Vagina (tissue), 2 donors: ENCODE results near the gene RMND1. TPM values are rescaled to one million over a fixed set of nuclear protein-coding genes. Genes with fewer than 3 reads are reported as not detected.
"Not testable (repeated sequence)": the region's sequence is repeated elsewhere in the genome, so short reads cannot be mapped to it uniquely, and the experiment has no call there.

ENCODE experiments used
- DNase-seq, 2 donors: peaks; one replicate each; pipeline ENCODE4 v3.0.0-alpha.2; 2017; ENCODE audit errors: extremely low spot score in 2 of 2
- H3K27ac ChIP-seq: fragments of 200-600 bp; sonication (generic); one replicate; pipeline ENCODE4 v1.5.1; 2019
- H3K27me3 ChIP-seq: fragments of 200-600 bp; sonication (generic); one replicate; pipeline ENCODE4 v1.5.1; 2019
- H3K36me3 ChIP-seq, 2 donors: fragments of 200-600 bp; sonication (generic); one replicate each; pipeline ENCODE4 v1.5.1; 2017 to 2019
- H3K4me1 ChIP-seq: fragments of 200-600 bp; sonication (generic); one replicate; pipeline ENCODE4 v1.5.1; 2019
- H3K4me3 ChIP-seq, 2 donors: fragments of 200-600 bp; sonication (generic); 1 replicate in 1 of 2; 2 replicates in 1 of 2; pipeline ENCODE4 v1.5.1; 2016 to 2019
- H3K9me3 ChIP-seq: fragments of 200-600 bp; sonication (generic); one replicate; pipeline ENCODE4 v1.5.1; 2019
- CTCF ChIP-seq, 3 experiments: fragments of 450-650 bp in 2 of 3; fragments of 200-600 bp in 1 of 3; sonication (generic) in 1 of 3; IDR thresholded peaks; one replicate each; pipeline ENCODE4 v1.5.1; 2017 to 2019; ENCODE audit warnings: antibody characterized with exemption in 3 of 3, mild to moderate bottlenecking in 2 of 3, moderate library complexity in 2 of 3
- POLR2A ChIP-seq, 2 donors: fragments of 450-650 bp; IDR thresholded peaks; one replicate each; pipeline ENCODE4 v1.6.1; 2017; ENCODE audit warnings: antibody characterized with exemption in 2 of 2, mild to moderate bottlenecking in 2 of 2, moderate library complexity in 2 of 2
- POLR2AphosphoS5 ChIP-seq, 2 donors: sonication (generic); formaldehyde crosslinking; IDR thresholded peaks; one replicate each; pipeline ENCODE4 v1.9.0; 2017; ENCODE audit warnings: antibody characterized with exemption in 2 of 2, mild to moderate bottlenecking in 2 of 2, low read depth in 1 of 2; ENCODE audit not compliant: insufficient read depth in 1 of 2
- intact Hi-C: fragments of 100-400 bp; cut with DNase I; formaldehyde crosslinking; loops from one replicate; pipeline ENCODE4 v1.15.1; 2023
- total RNA-seq: library from RNA; depleted of rRNA; stranded (reverse); fragments of >200 nt; gene quantifications from one replicate; pipeline ENCODE4 v1.2.3, GENCODE V29; 2016

RMND1 gene
- total RNA-seq, 1 donor from 2014 or later, result 15.7 TPM

GRCh38 chr6:151384151-151384550 lies 67.8 kb downstream of the RMND1 start:
- DNase-seq, result no peak
- no peaks in the 10 kb centered on the region for H3K36me3 ChIP-seq
- TF ChIP-seq CTCF (IDR thresholded peaks at IDR 0.05) (no peak), POLR2AphosphoS5 (IDR thresholded peaks at IDR 0.05; ENCODE audit: insufficient read depth in 1 of 2, low read depth in 1 of 2) (no peak), POLR2A (IDR thresholded peaks at IDR 0.05) (no peak)
- H3K4me3 ChIP-seq, result no peak overlapping the region
- intact Hi-C loops, result no loop called here
- no peaks in the 10 kb centered on the region for H3K9me3 ChIP-seq
- no peak overlapping the region for H3K27ac ChIP-seq
- peaks cover 20% of the 10 kb centered on the region for H3K4me1 ChIP-seq
- no peaks in the 10 kb centered on the region for H3K27me3 ChIP-seq

- intact Hi-C loops, H3K27me3 ChIP-seq, H3K36me3 ChIP-seq, H3K4me3 ChIP-seq, H3K9me3 ChIP-seq, H3K4me1 ChIP-seq, H3K27ac ChIP-seq, DNase-seq: not testable (repeated sequence)
Measured at GRCh38 chr6:151382631-151383030, 69.3 kb downstream of the RMND1 start.

- peaks cover 8% of the 10 kb centered on the region for H3K4me1 ChIP-seq
- H3K4me3 ChIP-seq, result no peak overlapping the region
- H3K27ac ChIP-seq, result no peak overlapping the region
- intact Hi-C loops, result no loop called here
- TF ChIP-seq POLR2A (IDR thresholded peaks at IDR 0.05) (no peak), CTCF (IDR thresholded peaks at IDR 0.05) (no peak), POLR2AphosphoS5 (IDR thresholded peaks at IDR 0.05; ENCODE audit: insufficient read depth in 1 of 2, low read depth in 1 of 2) (no peak)
- H3K9me3 ChIP-seq, result no peaks in the 10 kb centered on the region
- H3K27me3 ChIP-seq, result no peaks in the 10 kb centered on the region
- H3K36me3 ChIP-seq, result no peaks in the 10 kb centered on the region
- DNase-seq, result no peak
Measured at GRCh38 chr6:151381722-151382121, 70.2 kb downstream of the RMND1 start.

DNA sequence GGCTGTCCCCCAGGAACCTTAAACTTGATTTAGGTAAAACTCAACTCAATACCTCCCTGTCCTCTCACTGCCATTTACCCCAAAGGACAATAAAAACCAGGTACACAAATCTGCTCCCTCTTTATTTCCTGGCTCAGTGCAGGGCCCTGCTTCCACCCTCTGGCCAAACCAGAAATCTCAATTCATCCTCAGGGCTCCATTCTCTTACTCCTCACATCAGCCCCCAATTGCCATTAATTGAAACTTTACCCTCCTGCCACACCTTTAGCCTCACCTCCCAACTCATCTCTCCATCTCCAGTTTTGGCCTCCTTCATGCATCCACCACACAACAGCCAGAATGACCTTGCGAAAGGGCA lies 71.1 kb downstream of the RMND1 start:
- DNase-seq, result no peak
- H3K4me1 ChIP-seq, result peaks cover 8% of the 10 kb centered on the region
- no peak overlapping the region for H3K27ac ChIP-seq
- TF ChIP-seq CTCF (IDR thresholded peaks at IDR 0.05) (no peak), POLR2A (IDR thresholded peaks at IDR 0.05) (no peak), POLR2AphosphoS5 (IDR thresholded peaks at IDR 0.05; ENCODE audit: insufficient read depth in 1 of 2, low read depth in 1 of 2) (no peak)
- no peaks in the 10 kb centered on the region for H3K36me3 ChIP-seq
- H3K9me3 ChIP-seq, result no peaks in the 10 kb centered on the region
- no peak overlapping the region for H3K4me3 ChIP-seq
- H3K27me3 ChIP-seq, result no peaks in the 10 kb centered on the region
- intact Hi-C loops, result no loop called here

GRCh38 chr6:151379933-151380847 lies 71.7 kb downstream of the RMND1 start:
- intact Hi-C loops, result no loop called here
- Histone ChIP-seq H3K9me3 (no peaks in the 10 kb centered on the region), H3K27ac (no peak overlapping the region), H3K36me3 (no peaks in the 10 kb centered on the region), H3K27me3 (no peaks in the 10 kb centered on the region), H3K4me1 (peaks cover 5% of the 10 kb centered on the region), H3K4me3 (no peak overlapping the region)
- no peak for DNase-seq
- TF ChIP-seq POLR2A (IDR thresholded peaks at IDR 0.05), result no peak
- no peak for TF ChIP-seq POLR2AphosphoS5 (IDR thresholded peaks at IDR 0.05; ENCODE audit: insufficient read depth in 1 of 2, low read depth in 1 of 2)
- TF ChIP-seq CTCF (IDR thresholded peaks at IDR 0.05), result no peak
